ENCODE data around the gene RFX4.

RFX4 gene

DNA sequence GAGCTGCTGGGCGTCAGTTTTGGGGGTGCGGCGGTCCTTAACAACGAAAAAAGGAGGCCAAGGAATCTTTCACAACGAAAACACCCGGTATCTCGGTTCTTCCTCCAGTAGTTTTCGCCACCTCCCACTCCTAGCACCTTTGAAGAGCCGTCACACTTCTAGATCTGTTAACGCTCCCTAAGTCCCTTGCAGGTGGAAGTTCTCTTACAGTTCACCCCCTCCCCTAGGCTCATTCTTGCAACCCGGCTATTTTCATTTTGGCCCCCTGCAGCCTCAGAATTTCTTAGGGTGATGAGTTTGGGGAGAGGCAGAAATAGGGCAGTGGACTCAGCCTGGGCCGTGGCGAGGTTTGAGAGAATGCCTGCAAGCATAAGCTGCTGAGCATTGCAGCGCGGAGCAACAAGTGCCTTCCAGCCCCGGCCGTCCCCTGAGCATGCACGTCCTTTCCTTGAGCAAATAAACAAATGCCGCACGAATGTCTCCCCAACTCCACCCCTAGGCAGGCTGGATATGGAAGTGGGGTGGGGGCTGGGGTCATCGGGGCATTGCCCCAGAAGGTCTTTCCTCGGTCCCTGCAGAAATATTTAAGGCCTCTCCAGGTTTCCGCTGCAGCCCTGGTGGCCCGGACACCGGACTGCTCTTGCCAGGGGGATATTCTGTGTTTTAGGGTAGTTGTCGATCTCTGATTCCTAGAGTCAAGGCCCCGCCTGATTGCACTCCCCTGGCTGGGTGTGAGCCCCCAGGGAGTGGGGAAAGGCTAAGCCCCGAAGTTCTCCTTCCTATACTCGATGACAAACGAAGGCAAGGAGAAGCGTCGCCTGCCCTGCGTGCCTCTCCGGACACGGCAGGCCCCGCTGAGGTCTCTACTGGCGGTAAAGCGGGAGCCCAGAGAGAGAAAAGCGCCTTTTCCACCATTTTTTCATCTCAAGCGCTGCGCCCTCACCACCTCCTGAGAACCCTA, 1.6 kb downstream of the RFX4 start:
- Histone ChIP-seq H3K36me3 (ENCODE audit: insufficient read depth) (no peaks in the 10 kb centered on the region), H4K20me1 (ENCODE audit: insufficient read depth) (no peaks in the 10 kb centered on the region), H2AFZ (ENCODE audit: low read depth) (no peak overlapping the region), H3K4me2 (no peak overlapping the region), H3K4me3 (IDR thresholded peaks at IDR 0.05; ENCODE audit: insufficient read depth, low read depth, low read length) (no peak overlapping the region), H3K27me3 (ENCODE audit: insufficient read depth, low read depth) (no peaks in the 10 kb centered on the region), H3K9ac (no peak overlapping the region), H3K79me2 (ENCODE audit: insufficient read depth, low read depth) (no peaks in the 10 kb centered on the region), H3K27ac (no peak overlapping the region), H3K4me1 (ENCODE audit: low read depth, poor library complexity, severe bottlenecking) (no peaks in the 10 kb centered on the region)
- TF ChIP-seq, protein P1, sequence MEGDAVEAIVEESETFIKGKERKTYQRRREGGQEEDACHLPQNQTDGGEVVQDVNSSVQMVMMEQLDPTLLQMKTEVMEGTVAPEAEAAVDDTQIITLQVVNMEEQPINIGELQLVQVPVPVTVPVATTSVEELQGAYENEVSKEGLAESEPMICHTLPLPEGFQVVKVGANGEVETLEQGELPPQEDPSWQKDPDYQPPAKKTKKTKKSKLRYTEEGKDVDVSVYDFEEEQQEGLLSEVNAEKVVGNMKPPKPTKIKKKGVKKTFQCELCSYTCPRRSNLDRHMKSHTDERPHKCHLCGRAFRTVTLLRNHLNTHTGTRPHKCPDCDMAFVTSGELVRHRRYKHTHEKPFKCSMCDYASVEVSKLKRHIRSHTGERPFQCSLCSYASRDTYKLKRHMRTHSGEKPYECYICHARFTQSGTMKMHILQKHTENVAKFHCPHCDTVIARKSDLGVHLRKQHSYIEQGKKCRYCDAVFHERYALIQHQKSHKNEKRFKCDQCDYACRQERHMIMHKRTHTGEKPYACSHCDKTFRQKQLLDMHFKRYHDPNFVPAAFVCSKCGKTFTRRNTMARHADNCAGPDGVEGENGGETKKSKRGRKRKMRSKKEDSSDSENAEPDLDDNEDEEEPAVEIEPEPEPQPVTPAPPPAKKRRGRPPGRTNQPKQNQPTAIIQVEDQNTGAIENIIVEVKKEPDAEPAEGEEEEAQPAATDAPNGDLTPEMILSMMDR (conservative IDR thresholded peaks at IDR 0.05; ENCODE audit: low read depth, low read length) = no peak

- H3K4me2 ChIP-seq = no peak overlapping the region
- H3K4me1 ChIP-seq (ENCODE audit: low read depth, poor library complexity, severe bottlenecking) = no peaks in the 10 kb centered on the region
- H3K36me3 ChIP-seq (ENCODE audit: insufficient read depth) = no peaks in the 10 kb centered on the region
- no peaks in the 10 kb centered on the region for H4K20me1 ChIP-seq (ENCODE audit: insufficient read depth)
- TF ChIP-seq, protein P1 (conservative IDR thresholded peaks at IDR 0.05; ENCODE audit: low read depth, low read length) = no peak
- no peak overlapping the region for H3K27ac ChIP-seq
- H3K27me3 ChIP-seq (ENCODE audit: insufficient read depth, low read depth) = no peaks in the 10 kb centered on the region
- H3K4me3 ChIP-seq (IDR thresholded peaks at IDR 0.05; ENCODE audit: insufficient read depth, low read depth, low read length) = no peak overlapping the region
- H2AFZ ChIP-seq (ENCODE audit: low read depth) = no peak overlapping the region
- H3K79me2 ChIP-seq (ENCODE audit: insufficient read depth, low read depth) = no peaks in the 10 kb centered on the region
- no peak overlapping the region for H3K9ac ChIP-seq
These were observed 2.3 kb downstream of the RFX4 start for GRCh38 chr12:106585105-106585520.

DNA sequence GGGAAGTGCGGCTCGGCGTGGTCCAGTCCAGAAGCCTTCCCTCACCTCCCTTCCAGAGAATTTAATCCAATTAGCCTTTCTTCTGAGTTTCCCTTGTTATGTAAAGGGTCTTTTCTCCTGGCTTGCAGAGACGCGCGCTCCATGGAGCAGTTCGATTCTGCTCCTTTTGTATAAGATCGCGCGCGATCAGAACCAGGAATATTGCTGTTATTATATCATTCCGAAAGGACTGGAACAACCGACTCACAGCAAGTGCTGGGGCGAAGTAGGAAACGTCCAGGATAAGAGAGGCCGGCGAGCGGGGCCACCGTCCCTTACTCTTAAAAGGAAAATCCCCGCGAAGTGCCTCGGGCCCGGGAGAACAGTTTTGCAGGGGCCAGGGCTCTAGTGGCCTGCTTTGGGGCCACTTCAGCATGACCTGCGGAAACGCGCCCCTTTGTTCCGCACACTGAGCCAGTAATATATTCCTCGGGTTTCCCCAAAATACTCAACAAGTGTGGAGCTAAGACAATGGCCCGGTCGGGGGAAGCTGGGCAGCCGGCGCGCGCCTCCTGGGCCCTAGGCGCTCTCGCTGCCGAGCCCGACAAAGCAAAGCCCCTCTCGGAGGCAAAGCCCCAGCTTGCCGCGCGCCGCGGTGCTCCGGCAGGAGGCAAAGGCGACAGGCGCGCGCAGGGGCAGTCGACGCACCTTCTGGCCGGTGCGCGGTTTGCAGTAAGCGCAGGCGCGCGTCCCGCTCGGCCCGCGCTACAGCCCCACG, 2.9 kb downstream of the RFX4 start:
- H3K27me3 ChIP-seq (ENCODE audit: insufficient read depth, low read depth) = no peaks in the 10 kb centered on the region
- no peak overlapping the region for H3K27ac ChIP-seq
- no peaks in the 10 kb centered on the region for H4K20me1 ChIP-seq (ENCODE audit: insufficient read depth)
- no peak overlapping the region for H3K9ac ChIP-seq
- no peaks in the 10 kb centered on the region for H3K4me1 ChIP-seq (ENCODE audit: low read depth, poor library complexity, severe bottlenecking)
- no peaks in the 10 kb centered on the region for H3K79me2 ChIP-seq (ENCODE audit: insufficient read depth, low read depth)
- no peak overlapping the region for H2AFZ ChIP-seq (ENCODE audit: low read depth)
- H3K4me2 ChIP-seq = no peak overlapping the region
- no peak overlapping the region for H3K4me3 ChIP-seq (IDR thresholded peaks at IDR 0.05; ENCODE audit: insufficient read depth, low read depth, low read length)
- no peaks in the 10 kb centered on the region for H3K36me3 ChIP-seq (ENCODE audit: insufficient read depth)
- TF ChIP-seq, protein P1 (conservative IDR thresholded peaks at IDR 0.05; ENCODE audit: low read depth, low read length) = no peak

- no peaks in the 10 kb centered on the region for H4K20me1 ChIP-seq (ENCODE audit: insufficient read depth)
- TF ChIP-seq, protein P1 (conservative IDR thresholded peaks at IDR 0.05; ENCODE audit: low read depth, low read length) = no peak
- no peak overlapping the region for H3K4me3 ChIP-seq (IDR thresholded peaks at IDR 0.05; ENCODE audit: insufficient read depth, low read depth, low read length)
- H2AFZ ChIP-seq (ENCODE audit: low read depth) = no peak overlapping the region
- no peak overlapping the region for H3K9ac ChIP-seq
- H3K27ac ChIP-seq = no peak overlapping the region
- no peaks in the 10 kb centered on the region for H3K36me3 ChIP-seq (ENCODE audit: insufficient read depth)
- no peaks in the 10 kb centered on the region for H3K4me1 ChIP-seq (ENCODE audit: low read depth, poor library complexity, severe bottlenecking)
- no peaks in the 10 kb centered on the region for H3K79me2 ChIP-seq (ENCODE audit: insufficient read depth, low read depth)
- H3K27me3 ChIP-seq (ENCODE audit: insufficient read depth, low read depth) = no peaks in the 10 kb centered on the region
- H3K4me2 ChIP-seq = no peak overlapping the region
These were observed 3.5 kb downstream of the RFX4 start for GRCh38 chr12:106586278-106586802.

Data from KMS-11 (cell line).